GM12872 (cell line): ENCODE measurements around the gene TAL2.

Experiments
- CTCF ChIP-seq: IDR thresholded peaks from 3 replicates; pipeline ENCODE4 v1.5.1; 2011; ENCODE audit warnings: low read depth, mild to moderate bottlenecking, low read length, moderate library complexity; ENCODE audit not compliant: insufficient read depth

Gene TAL2

GRCh38 chr9:105711867-105712266, 49.6 kb downstream of the TAL2 start:
- TF ChIP-seq CTCF: no peak

GRCh38 chr9:105712297-105712696, 50.0 kb downstream of the TAL2 start:
- no peak for TF ChIP-seq CTCF
